Activated T-cell treated with anti-CD3 and anti-CD28 coated beads, Interleukin-2, amount 50 U/mL, for 4 hours (primary cell): ENCODE results near the gene YAE1. TPM values are rescaled to one million over a fixed set of nuclear protein-coding genes. Genes with fewer than 3 reads are reported as not detected.

ENCODE experiments used
- ATAC-seq, 2 donors: fragments of 200-7000 bp; cut with Tn5 transposase; one replicate each; pipeline ENCODE4 v1.10.0; 2021
- DNase-seq: peaks from one replicate; pipeline ENCODE4 v3.0.0-alpha.2; 2020
- H3K27me3 Mint-ChIP-seq: one replicate; pipeline ENCODE4 v1.8.0; 2021; ENCODE audit warnings: low read depth, mixed read lengths
- H3K36me3 Mint-ChIP-seq: one replicate; pipeline ENCODE4 v1.8.0; 2022; ENCODE audit warnings: mixed read lengths; ENCODE audit not compliant: insufficient read depth
- H3K4me1 Mint-ChIP-seq: one replicate; pipeline ENCODE4 v1.8.0; 2021; ENCODE audit warnings: low read depth, mixed read lengths
- H3K4me3 Mint-ChIP-seq: one replicate; pipeline ENCODE4 v1.8.0; 2021; ENCODE audit warnings: mild to moderate bottlenecking, moderate library complexity, mixed read lengths
- H3K9me3 Mint-ChIP-seq: one replicate; pipeline ENCODE4 v1.8.0; 2021; ENCODE audit warnings: mixed read lengths
- total RNA-seq, 3 donors: library from RNA; stranded (reverse); gene quantifications; one replicate each; pipeline ENCODE4 v1.2.1, GENCODE V29; 2021

Gene YAE1
- total RNA-seq, 3 donors from 2014 or later: 9.2 to 11.3 (median 9.3) TPM

GRCh38 chr7:39606941-39607340 is 40.7 kb downstream of the YAE1 start:
- no peak overlapping the region for H3K4me3 Mint-ChIP-seq
- ATAC-seq: no peak
- DNase-seq: no peak
- H3K4me1 Mint-ChIP-seq: peaks cover 55% of the 10 kb centered on the region
- peaks cover 3% of the 10 kb centered on the region for H3K36me3 Mint-ChIP-seq
- H3K27me3 Mint-ChIP-seq: peaks cover 14% of the 10 kb centered on the region
- no peaks in the 10 kb centered on the region for H3K9me3 Mint-ChIP-seq

GRCh38 chr7:39607865-39608264 is 41.7 kb downstream of the YAE1 start:
- Mint-ChIP-seq H3K9me3 (no peaks in the 10 kb centered on the region), H3K27me3 (peaks cover 21% of the 10 kb centered on the region), H3K36me3 (peaks cover 3% of the 10 kb centered on the region), H3K4me1 (peaks cover 55% of the 10 kb centered on the region), H3K4me3 (no peak overlapping the region)
- DNase-seq: no peak
- no peak for ATAC-seq

GRCh38 chr7:39608278-39608677 is 42.1 kb downstream of the YAE1 start:
- H3K27me3 Mint-ChIP-seq: peaks cover 21% of the 10 kb centered on the region

GRCh38 chr7:39609113-39609934 is 43.1 kb downstream of the YAE1 start:
- Mint-ChIP-seq H3K4me1 (peaks cover 48% of the 10 kb centered on the region), H3K27me3 (peaks cover 24% of the 10 kb centered on the region)
- ATAC-seq: peak; percentile 58 to 60

More at GRCh38 chr7:39608278-39608677, 42.1 kb downstream of the YAE1 start:
- Mint-ChIP-seq H3K36me3 (peaks cover 3% of the 10 kb centered on the region), H3K9me3 (no peaks in the 10 kb centered on the region), H3K4me1 (peaks cover 55% of the 10 kb centered on the region), H3K4me3 (no peak overlapping the region)
- DNase-seq (no peak), ATAC-seq (no peak)

GRCh38 chr7:39609935-39610263 is 43.7 kb downstream of the YAE1 start:
- peaks cover 3% of the 10 kb centered on the region for H3K36me3 Mint-ChIP-seq
- ATAC-seq: no peak
- H3K9me3 Mint-ChIP-seq: no peaks in the 10 kb centered on the region

More at GRCh38 chr7:39609113-39609934, 43.1 kb downstream of the YAE1 start:
- no peaks in the 10 kb centered on the region for H3K9me3 Mint-ChIP-seq
- H3K36me3 Mint-ChIP-seq: peaks cover 3% of the 10 kb centered on the region
- no peak for DNase-seq
- peak overlapping the region; percentile 61 for H3K4me3 Mint-ChIP-seq

GRCh38 chr7:39613577-39613976 is 47.4 kb downstream of the YAE1 start:
- Mint-ChIP-seq H3K27me3 (peaks cover 32% of the 10 kb centered on the region), H3K4me3 (no peak overlapping the region), H3K9me3 (no peaks in the 10 kb centered on the region), H3K36me3 (no peaks in the 10 kb centered on the region), H3K4me1 (peaks cover 16% of the 10 kb centered on the region)
- ATAC-seq (no peak), DNase-seq (no peak)

More at GRCh38 chr7:39609935-39610263, 43.7 kb downstream of the YAE1 start:
- H3K4me3 Mint-ChIP-seq: peak overlapping the region; percentile 48
- peaks cover 26% of the 10 kb centered on the region for H3K27me3 Mint-ChIP-seq
- no peak for DNase-seq
- H3K4me1 Mint-ChIP-seq: peaks cover 46% of the 10 kb centered on the region

GRCh38 chr7:39614299-39614698 is 48.1 kb downstream of the YAE1 start:
- H3K9me3 Mint-ChIP-seq: no peaks in the 10 kb centered on the region
- peaks cover 31% of the 10 kb centered on the region for H3K27me3 Mint-ChIP-seq
- H3K4me3 Mint-ChIP-seq: no peak overlapping the region
- ATAC-seq (no peak), DNase-seq (no peak)
- no peaks in the 10 kb centered on the region for H3K36me3 Mint-ChIP-seq
- peaks cover 9% of the 10 kb centered on the region for H3K4me1 Mint-ChIP-seq

- H3K4me1 Mint-ChIP-seq: peaks cover 2% of the 10 kb centered on the region
- no peak overlapping the region for H3K4me3 Mint-ChIP-seq
- no peaks in the 10 kb centered on the region for H3K9me3 Mint-ChIP-seq
- DNase-seq (no peak), ATAC-seq (no peak)
- no peaks in the 10 kb centered on the region for H3K36me3 Mint-ChIP-seq
- H3K27me3 Mint-ChIP-seq: peaks cover 25% of the 10 kb centered on the region
Observed at GRCh38 chr7:39615350-39615975, 49.3 kb downstream of the YAE1 start.

GRCh38 chr7:39616138-39616537 is 49.9 kb downstream of the YAE1 start:
- DNase-seq (no peak), ATAC-seq (no peak)
- no peaks in the 10 kb centered on the region for H3K9me3 Mint-ChIP-seq
- no peaks in the 10 kb centered on the region for H3K36me3 Mint-ChIP-seq
- H3K4me3 Mint-ChIP-seq: no peak overlapping the region
- H3K4me1 Mint-ChIP-seq: no peaks in the 10 kb centered on the region
- peaks cover 19% of the 10 kb centered on the region for H3K27me3 Mint-ChIP-seq

GRCh38 chr7:39617005-39617404 is 50.8 kb downstream of the YAE1 start:
- Mint-ChIP-seq H3K27me3 (peaks cover 18% of the 10 kb centered on the region), H3K9me3 (no peaks in the 10 kb centered on the region), H3K4me3 (no peak overlapping the region), H3K36me3 (peaks cover 1% of the 10 kb centered on the region), H3K4me1 (peaks cover 2% of the 10 kb centered on the region)
- ATAC-seq (no peak), DNase-seq (no peak)

- Mint-ChIP-seq H3K4me3 (no peak overlapping the region), H3K4me1 (peaks cover 9% of the 10 kb centered on the region), H3K27me3 (peaks cover 12% of the 10 kb centered on the region), H3K36me3 (peaks cover 2% of the 10 kb centered on the region), H3K9me3 (no peaks in the 10 kb centered on the region)
- DNase-seq (no peak), ATAC-seq (no peak)
Observed at GRCh38 chr7:39618868-39619267, 52.7 kb downstream of the YAE1 start.

GRCh38 chr7:39620486-39620885 is 54.3 kb downstream of the YAE1 start:
- no peak overlapping the region for H3K4me3 Mint-ChIP-seq
- H3K4me1 Mint-ChIP-seq: peaks cover 23% of the 10 kb centered on the region
- DNase-seq (no peak), ATAC-seq (no peak)
- H3K27me3 Mint-ChIP-seq: peaks cover 2% of the 10 kb centered on the region
- no peaks in the 10 kb centered on the region for H3K9me3 Mint-ChIP-seq
- peaks cover 2% of the 10 kb centered on the region for H3K36me3 Mint-ChIP-seq

GRCh38 chr7:39621261-39621660 is 55.1 kb downstream of the YAE1 start:
- Mint-ChIP-seq H3K27me3 (no peaks in the 10 kb centered on the region), H3K36me3 (peaks cover 2% of the 10 kb centered on the region), H3K9me3 (no peaks in the 10 kb centered on the region), H3K4me3 (no peak overlapping the region), H3K4me1 (peaks cover 30% of the 10 kb centered on the region)
- no peak for ATAC-seq
- no peak for DNase-seq

GRCh38 chr7:39621784-39622411 is 55.7 kb downstream of the YAE1 start:
- ATAC-seq (no peak), DNase-seq (no peak)
- H3K27me3 Mint-ChIP-seq: no peaks in the 10 kb centered on the region
- peaks cover 36% of the 10 kb centered on the region for H3K4me1 Mint-ChIP-seq
- no peaks in the 10 kb centered on the region for H3K9me3 Mint-ChIP-seq
- peak overlapping the region; percentile 87 for H3K4me3 Mint-ChIP-seq
- peaks cover 5% of the 10 kb centered on the region for H3K36me3 Mint-ChIP-seq
